IPS DF 4.7 (cell line): Measurements from ENCODE around the gene OVOL1.

Source experiments
- DNase-seq: peaks from one replicate; pipeline ENCODE4 v3.0.0-alpha.2; 2013; ENCODE audit warnings: low spot score; ENCODE audit errors: extremely low read depth

OVOL1 gene

DNA sequence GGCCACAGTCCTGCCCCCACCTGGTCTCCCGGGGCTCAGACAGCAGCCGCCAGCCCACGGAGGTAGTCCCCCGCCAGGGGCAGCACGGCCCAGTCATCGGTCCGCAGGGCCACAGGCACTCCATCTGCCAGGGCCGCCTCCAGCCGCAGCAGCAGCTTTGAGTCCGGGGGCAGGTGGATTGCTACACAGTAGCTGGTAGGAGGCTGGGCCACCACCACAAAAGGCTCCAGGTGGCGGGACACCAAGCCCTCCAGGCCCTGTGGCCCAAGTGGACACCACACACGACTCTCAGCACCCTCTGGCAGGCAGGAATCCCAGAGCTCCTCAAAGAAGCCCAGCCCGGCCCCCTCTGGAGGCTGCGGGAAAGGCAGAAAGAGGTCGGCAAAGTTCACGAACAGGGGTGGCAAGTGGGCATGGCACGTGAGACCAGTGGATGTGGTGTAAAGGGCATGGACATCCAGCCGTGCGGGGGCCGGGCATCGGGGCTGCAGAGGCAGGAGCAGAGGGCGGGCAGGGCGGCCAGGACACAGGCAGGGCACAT, 9.0 kb upstream of the OVOL1 start:
- no peak for DNase-seq

DNA sequence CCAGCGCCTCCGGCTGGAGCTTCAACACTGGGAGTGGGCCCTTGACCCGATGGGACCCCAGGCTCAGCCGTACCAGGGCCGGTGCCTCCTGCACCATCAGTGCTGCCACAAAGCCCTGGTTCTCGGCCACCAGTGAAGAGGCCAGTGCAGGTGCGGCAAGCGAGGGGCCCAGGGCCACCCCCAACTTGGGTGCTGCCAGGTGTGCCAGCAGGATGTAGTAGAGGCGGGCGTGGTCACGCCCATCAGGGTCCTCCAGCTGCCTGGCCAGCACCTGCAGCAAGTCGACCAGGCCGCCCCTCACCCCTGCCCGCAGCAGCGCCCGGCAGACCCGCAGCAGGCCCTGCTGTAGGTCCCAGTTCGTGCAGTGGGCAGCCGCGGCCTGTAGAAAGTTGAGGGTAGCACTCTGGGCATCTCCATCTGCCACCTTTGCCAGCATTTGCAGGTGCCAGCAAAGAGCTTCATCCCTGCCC, 8.4 kb upstream of the OVOL1 start:
- no peak for DNase-seq

DNA sequence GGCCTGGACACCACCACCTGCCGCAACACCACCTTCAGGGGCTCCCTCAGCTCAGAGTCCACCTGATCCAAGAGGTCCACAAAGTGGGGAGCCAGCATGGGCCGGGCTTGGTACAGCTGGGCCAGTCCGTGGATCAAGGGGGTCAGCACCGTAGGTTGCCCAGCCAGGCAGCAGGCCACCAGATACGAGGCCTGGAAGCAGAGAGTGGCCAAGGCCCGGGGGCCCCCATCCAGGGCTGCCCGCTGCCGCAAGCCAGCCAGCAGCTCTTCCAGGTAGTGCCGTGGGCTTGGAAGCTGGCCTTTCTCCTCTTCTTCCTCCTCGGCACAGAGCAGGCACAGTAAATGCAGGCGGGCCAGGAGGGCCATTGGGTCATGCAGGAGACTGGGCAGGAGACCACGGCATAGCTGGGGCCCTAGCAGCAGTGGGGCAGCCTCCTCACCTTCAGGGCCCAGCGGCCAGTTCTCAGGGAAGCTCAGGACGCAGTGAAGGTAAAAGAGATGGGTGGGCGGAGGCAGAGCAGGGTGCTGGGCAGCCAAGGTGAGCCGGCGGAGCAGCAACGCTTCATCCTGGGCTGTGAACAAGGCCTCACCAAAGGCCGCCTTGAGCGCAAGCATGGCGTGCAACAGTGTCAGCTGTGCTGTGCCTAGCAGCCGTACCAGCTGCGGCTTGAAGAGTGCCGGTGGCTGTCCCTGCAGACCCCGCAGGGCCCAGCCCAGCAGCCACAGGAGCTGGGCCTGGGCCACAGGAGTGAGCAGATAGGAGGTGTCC, 7.8 kb upstream of the OVOL1 start:
- DNase-seq: no peak

DNA sequence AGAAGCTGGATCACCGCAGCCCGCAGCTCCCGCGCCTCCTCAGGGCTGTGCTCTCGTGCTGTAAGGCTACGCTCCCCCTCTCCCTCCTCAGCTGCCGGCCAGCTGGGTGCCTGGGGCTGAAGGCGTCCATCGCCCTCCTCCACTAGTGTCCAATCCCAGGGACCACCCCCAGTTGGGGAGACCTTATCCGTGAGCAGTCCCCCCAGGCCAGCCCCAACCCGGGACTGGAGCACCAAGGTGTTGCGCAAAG, 7.3 kb upstream of the OVOL1 start:
- no peak for DNase-seq

DNA sequence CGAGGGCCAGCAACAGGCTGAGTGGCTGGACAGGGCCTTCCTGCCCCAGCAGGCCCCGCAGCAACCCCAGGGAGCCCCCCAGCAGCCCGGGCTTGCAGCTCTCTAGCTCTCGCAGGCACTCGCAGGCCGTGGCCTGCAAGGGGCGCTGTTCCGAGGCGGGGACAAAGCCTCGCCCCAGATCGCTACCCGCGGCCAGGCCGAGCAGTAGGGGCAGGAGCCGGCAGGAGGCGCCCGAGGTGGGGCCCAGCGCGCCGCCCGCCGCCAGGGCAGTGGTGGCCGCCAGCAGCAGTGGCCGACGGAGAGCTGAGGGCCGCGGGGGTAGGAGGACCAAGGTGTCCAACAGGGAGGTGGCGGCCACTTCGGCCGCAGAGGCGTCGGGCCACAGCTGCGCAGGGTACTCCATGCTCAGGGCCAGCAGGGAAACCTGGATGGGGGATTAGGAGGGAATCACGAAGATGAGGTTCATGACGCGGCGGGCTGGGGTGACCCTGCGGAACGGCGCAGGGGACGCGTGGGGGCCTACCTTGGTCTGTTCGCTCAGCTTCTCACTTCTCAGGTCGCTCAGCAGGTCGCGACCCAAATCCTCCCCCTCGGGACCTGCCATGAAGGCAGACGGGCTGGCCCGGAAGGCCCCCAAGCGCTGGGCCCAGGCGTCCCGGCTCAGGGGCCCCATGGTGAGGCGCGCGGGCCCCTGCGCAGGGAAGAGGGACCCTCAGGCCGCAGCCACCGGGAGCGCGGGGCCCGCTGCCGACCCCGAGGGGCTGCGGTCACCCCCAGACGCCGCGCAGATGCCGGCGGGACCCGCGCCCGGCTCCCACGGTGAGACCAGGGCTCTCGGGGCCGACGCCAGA, 6.7 kb upstream of the OVOL1 start:
- DNase-seq: no peak

DNA sequence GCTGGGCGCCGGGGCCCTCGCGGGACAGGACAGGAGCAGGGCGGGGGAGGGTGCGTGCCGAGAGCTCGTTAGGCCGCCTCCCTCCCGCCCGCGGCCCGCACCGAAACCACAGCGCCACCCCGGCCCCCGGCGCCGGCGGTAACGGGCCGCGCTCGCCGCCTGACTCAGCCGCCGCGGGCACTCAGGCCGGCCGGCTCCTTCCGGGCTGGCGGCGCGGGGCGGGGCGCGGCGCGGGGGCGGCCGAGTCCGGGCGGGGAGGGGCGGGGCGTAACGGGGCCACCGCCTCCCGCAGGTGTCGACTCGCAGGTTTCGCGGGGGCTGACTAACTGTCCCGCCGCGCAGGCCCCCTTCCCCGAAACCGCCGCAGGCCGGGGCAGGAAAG, 6.1 kb upstream of the OVOL1 start, which contains the start of gene AP5B1:
Gene AP5B1, minus strand, starts transcription at position 207 of the 382 bp plus-strand sequence. CDS start 385 bp downstream, outside the sequence.
- no peak for DNase-seq

DNA sequence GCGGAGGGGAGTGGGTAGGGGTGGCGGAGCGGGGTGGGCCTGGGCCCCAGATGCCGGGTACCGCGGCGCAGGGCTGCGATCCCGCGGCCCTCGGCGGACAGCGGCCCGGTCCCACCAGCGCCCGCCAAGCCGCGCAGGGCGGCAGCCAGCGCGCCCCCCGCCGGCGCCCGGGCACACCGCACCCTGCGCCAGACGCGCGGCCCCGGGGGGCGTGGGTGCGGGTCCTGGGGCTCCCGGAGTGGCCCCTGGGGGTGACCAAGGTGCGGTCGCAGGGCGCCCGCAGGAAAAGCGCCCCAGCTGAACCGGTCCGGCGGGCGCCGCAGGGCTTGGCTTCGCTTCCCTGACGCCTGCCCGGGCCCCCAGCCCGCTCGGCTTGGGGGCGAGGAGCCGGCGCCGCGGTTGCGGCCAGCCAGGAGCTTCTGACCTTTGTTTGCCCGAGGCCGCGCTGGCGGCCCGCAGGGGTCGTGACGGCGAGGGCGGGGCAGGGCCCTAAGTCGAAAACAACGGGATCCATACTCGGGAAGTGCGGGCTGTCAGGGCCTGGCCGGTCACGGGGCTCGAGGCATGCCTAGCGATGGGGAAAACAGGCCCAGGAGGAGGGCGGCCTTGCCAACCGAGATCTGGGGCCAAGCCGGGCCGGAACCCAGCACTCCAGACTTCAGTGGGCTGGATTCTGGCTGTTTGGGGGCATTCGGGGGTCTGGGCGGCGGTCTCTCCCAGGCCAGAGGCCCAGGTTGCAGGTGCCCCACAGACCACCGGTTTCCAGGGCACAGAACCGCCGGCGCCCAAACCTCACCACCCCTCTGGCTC, 5.5 kb upstream of the OVOL1 start:
- no peak for DNase-seq

DNA sequence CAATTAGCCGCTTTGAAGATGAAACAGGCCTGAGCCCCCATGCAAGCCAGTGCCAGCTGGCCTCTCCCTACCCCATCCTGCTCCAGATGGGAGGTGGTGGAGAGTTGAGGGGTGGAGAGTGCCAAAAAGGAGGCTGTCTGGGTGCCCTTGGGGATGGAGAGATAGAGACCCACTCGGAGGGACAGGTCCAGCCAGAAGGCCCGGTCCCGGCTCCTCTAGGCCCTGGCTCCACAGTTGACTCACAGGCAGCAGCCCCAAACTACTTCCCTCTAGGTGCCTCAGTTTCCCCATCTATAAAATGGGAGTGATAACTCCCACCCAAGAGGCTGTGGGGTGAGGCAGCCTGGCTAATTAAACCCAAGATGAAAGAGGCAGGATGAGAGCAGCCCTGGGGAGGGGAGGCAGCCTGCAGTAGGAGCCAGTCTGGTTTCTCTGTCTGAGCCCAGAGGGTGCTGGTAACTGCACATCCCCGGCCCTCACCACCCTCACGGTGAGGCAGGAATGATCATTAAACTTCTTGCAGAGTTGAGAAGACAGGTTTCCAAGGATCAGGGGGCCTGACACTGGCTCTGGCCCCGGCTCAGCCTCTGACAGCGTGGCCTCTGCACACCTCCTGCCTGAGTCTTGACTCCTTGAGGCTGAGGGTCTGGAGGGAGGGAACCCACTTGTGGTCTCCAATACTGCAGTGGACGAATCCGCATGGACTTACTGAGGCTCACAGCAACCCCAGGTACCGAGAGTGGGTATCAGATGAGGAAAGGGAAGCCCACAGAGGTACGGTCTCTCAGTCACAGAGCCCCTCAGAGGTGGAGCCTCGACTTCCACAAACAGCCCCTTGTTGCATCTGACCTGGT, 4.7 kb upstream of the OVOL1 start:
- DNase-seq: no peak

DNA sequence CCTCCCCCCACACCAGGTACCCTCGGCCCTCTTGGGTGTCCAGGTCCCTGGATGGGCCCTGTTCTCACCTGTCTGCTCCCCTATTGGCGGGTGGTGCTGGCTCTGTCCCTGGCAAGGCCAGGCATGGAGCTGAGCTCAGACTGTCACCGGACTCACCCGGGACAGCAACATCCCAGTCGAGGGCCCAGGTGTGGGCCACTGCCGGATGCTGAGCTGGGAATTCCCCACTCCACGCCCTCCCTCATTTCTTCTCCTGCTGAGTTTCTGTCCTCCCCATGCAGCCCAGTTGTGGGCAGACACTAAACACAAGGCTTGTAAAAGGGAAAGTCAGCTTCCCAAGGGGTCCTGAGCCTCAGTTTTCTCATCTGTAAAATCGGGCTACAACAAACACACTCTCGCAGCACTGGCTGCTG, 4.0 kb upstream of the OVOL1 start:
- DNase-seq: no peak

DNA sequence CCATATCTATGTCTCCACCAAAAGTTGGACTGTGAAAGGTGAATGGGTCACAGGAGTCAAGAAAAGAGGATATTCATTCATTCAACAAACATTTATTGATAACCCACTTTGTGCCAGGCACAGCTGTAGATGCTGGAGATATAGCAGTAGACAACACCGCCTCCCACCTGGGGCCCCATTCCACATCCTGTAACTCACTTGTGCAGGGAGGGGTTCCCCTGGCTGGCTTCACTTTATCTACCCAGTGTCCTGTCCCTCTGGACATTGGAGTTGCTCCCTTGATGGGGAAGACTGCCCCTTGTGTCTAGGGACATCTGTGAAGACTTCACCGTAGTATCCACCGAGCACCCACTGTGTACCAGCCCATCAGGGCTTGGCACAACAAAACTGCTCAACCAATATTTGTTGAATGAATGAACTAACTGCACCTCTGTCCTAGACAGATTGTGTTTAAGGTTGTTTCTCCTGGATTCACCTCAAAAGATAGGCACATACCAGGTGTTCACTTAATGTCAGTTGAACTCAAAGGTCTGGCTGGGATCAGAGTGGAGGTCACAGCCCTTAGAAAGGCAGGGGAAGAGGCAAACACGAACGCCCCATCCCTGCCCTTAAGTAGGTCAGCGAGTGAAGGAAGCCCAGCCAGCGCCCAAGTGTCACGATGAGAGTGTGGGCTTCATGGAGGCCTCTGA, 1.4 kb upstream of the OVOL1 start:
- no peak for DNase-seq

DNA sequence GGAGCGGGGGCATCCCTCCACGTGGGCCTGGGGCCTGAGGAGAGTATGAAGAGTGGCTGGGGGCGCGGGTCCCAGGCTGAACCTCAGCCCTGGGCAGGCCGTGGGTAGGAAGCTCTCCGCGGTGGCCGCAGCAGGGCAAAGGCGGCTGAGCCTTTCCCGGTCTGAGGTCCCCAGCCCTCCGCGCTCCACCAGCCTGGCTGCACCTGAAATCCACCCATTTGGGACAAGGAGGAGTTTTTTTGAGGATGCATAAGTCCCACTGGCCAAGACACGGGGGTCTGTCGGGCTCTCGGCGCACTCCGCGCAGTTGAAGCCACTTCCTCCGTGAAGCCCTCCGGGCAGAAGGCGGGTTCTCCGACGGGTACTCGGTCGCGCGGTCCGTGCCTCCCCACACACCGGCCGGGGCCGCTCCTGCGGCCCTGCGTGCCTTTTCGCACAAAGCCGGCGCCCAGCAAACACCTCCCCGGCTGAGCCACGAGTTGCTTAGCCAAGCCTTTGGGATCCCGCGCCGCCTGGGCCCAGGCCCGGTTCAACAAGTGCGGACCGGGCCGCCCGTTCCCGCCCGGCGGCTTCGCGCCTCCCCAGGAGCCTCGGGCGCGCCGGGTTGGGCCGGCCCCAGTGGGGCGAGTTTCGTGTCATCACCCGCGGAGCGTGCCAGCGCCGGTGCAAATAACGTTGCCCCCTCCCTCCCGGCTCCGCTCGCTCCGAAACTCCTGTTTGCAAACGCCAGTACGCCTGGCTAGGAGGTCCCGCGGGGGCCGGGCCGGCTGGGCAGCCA, 666 bp upstream of the OVOL1 start:
- no peak for DNase-seq

DNA sequence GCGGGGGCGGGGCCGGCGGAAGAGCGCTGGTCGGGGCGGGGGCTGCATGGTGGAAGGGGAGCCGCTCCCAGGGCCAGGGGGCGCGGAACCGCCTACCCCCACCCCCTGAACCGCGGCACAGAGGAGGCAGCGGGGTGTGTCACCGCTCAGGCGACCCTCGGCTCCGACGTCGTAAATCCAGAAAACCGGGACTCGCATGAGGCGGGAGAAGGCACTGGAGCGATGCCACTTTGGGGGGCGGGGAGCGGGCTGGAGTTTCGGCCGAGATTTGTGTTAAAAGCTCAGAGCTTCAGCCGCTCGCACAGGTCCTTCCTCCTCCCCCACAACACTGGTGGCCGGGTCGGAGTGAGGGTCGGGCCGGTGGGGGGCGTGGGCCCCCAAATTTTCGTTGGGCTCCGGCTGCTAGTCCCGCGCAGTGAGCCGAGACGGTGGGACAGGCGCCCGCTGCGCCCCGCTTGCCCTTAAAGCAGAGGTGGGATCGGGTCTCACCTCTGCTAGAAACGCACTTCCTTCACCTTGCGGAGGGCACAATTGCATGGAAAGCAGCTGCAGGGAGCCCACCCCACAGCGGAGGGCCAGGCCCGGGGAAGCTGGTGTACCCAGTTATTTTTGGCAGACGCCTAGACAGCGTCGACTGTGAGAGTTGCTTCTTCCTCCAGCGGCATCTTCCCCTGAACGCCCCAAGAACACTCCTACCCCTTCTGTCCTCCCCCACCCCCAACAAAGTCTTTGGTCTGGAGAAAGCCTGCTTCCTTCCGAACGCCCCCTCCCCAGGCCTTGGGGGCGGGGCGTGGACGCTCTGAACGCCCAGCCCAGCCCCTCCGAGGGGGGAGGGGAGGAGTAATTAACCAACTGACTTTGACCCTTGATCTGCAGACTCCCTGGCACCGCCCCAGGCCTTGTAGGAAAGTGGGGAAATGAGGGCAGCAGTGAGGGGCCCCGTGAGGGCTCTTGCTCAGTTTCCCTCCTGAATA, 1.1 kb downstream of the OVOL1 start:
- DNase-seq: no peak

DNA sequence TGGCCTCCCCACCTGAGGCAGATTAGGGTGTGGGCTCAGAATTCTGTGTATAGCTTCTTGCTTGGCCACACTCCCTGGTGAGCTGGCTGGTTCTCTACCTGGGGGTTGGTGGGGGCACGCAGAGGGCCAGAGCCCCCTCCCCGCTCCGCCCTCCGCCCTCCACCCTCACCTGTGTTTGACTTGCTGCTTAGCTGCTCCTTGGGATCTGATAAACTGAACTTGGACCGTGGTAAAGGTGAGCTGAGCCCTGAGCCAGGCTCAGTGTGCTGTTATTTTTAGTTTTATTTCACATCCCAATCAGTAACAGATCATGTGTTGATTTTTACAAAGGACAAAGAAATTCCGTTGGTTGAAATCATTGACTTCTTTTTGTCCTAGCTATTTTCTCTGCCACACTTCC, 2.0 kb downstream of the OVOL1 start:
- DNase-seq: no peak

DNA sequence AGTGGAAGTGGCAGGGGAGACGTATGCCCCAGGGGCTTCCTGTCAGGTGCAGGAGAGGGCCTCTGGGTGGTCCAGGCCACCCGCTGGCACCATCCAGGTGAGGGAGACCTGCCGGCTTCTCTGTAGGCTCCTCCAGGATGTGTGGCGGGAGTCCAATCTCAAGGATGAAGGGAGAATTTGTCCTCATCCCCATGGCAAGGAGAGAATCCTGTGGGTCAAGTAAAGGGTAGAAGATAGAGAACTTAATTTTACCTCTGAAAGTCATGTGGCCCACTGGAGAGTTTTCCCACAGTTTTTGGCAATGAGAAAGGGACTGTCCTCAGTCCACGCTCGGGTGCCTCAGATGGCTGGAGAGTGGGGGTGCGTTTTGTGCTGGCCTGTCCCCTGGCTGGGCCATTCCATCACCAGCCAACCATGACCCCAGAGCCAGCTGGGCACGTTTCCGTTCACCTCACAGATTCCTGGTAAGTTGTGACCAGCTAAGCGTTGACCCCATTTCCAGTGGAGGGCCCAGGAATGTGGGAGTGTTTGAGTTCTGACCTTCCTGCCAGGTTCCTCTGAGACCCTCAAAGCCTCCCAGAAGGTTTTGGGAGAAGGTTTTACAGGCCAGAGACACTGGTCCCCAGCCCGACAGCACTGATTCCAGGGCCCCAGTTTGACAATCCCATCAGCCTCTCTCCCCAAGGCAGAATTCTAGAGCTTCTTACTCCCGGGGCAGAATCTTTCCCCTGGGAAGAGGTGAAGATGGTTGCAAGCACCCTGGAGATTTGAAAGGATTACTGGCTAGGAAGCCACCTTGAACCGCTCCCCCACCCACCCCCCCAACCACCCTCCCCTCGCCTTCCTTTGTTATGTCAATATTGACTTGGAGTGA, 2.6 kb downstream of the OVOL1 start:
- DNase-seq: no peak

DNA sequence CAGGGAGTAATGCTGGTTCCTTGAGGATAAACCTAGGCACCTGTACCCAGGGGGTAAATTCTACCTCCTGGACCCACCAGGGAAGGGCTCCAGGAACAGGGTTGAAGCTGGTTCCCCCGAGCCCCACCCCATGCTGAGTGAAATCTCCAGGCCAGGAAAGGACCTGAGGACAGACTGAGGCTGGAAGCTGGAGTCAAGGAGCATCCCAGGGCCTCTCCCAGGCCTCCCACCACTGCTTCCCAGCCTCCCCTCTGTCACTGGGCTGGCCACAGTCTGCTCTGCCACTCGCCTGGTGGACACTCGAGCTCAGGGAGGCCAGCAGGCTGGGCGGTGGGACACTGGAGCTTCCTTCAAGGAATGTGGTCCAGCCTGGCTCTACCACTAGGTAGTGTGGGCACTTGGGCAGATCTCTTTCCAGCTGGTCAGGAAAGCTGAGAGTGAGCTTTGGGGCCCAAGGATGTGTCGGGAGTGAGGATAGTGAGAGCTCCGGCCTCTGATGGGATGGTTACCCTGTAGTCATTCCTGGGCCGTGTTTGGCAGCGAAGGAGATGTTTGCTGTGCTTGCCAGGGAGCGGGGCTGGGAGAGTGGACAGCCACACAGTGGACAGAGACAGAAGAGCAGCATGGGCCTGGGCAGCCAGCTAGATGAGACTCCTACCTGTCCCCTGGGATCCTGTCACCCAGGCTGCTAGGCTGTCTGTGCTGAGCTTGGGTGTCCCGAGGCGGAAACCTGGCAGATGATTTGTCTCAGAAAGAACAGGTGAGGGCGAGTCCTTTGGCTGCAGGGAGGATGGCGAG, 3.4 kb downstream of the OVOL1 start:
- DNase-seq: no peak

DNA sequence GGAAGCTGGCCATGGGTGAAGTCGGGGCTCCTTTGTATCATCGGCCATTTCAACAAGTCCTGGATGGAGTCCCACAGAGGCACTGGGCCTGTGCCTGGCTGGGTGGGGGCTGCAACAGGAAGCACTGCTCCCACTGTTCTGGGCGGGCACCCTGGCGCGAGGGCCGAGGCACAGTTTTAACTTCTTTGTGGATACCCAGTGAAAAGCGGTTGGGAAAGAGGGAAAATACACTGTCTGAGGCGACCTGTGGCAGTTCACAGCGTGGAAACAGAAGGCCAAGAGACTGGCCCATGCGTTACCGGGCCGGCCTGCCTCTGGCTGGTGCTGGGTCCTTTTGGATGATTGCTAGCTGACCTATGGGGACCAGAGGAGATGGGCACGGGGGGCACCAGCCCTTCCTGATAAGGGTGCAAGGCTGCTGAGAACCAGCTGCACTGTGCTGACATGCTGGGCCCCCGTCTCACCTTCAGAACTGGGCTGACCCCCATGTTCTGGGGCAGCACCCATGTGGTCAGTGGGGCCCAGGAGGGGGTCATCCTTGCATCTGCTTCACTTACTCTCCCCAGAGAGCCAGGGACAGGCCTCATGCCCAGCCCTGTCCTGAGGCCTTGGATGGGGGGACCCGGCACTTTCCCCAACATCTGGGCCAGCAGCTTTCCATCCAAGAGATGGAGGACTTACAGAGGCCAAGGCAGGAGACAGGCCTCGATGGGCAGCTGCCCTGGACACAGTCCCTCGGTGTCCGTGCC, 4.2 kb downstream of the OVOL1 start:
- DNase-seq: no peak
